PFSK-1 (cell line): ENCODE measurements around the gene GMDS.

Experiments used
- FOXP2 ChIP-seq: optimal IDR thresholded peaks from 2 replicates; pipeline ENCODE3; 2011; ENCODE audit warnings: borderline replicate concordance, control low read depth, inconsistent platforms; ENCODE audit not compliant: insufficient read depth; ENCODE audit errors: extremely low read length, extremely low read depth
- POLR2AphosphoS5 ChIP-seq: IDR thresholded peaks from 2 replicates; pipeline ENCODE4 v1.6.1; 2012; ENCODE audit warnings: low read depth, mild to moderate bottlenecking, control low read depth, low read length, moderate library complexity
- SIN3A ChIP-seq: IDR thresholded peaks from 2 replicates; pipeline ENCODE4 v1.6.1; 2012; ENCODE audit warnings: mild to moderate bottlenecking, low read length, moderate library complexity, borderline replicate concordance; ENCODE audit not compliant: insufficient read depth
- TAF1 ChIP-seq: IDR thresholded peaks from 2 replicates; pipeline ENCODE4 v1.6.1; 2012; ENCODE audit warnings: low read length, control low read depth, borderline replicate concordance; ENCODE audit not compliant: insufficient read depth
- TF ChIP-seq, protein P1 (sequence below), 2 experiments: IDR thresholded peaks; 2 replicates each; pipeline versions ENCODE4 v1.6.1 to v1.8.0; 2011 to 2012; ENCODE audit warnings: low read depth in 2 of 2, low read length in 2 of 2, control low read depth in 1 of 2, inconsistent platforms in 1 of 2, mild to moderate bottlenecking in 1 of 2, moderate library complexity in 1 of 2; ENCODE audit not compliant: insufficient read depth in 1 of 2

Gene GMDS

DNA sequence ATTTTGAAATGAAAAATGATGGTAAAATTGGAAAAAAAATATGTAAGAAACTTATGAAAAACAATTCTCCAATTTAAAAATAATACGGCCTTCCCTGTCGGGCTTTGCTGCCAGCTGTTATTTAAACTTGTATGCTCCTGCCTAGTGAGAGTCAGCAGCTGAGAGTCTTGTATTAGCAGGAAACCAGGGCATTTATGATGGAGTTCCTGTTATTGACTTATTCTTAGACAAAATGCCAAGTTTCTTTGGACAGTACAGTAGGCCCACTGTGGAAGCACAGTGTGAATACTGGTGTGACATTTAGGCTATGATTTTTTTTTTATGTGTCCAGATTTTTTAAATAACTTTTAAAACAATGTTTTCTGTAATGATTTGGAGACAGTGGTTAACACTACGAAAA lies 42.1 kb downstream of the GMDS start:
- TF ChIP-seq, protein P1, sequence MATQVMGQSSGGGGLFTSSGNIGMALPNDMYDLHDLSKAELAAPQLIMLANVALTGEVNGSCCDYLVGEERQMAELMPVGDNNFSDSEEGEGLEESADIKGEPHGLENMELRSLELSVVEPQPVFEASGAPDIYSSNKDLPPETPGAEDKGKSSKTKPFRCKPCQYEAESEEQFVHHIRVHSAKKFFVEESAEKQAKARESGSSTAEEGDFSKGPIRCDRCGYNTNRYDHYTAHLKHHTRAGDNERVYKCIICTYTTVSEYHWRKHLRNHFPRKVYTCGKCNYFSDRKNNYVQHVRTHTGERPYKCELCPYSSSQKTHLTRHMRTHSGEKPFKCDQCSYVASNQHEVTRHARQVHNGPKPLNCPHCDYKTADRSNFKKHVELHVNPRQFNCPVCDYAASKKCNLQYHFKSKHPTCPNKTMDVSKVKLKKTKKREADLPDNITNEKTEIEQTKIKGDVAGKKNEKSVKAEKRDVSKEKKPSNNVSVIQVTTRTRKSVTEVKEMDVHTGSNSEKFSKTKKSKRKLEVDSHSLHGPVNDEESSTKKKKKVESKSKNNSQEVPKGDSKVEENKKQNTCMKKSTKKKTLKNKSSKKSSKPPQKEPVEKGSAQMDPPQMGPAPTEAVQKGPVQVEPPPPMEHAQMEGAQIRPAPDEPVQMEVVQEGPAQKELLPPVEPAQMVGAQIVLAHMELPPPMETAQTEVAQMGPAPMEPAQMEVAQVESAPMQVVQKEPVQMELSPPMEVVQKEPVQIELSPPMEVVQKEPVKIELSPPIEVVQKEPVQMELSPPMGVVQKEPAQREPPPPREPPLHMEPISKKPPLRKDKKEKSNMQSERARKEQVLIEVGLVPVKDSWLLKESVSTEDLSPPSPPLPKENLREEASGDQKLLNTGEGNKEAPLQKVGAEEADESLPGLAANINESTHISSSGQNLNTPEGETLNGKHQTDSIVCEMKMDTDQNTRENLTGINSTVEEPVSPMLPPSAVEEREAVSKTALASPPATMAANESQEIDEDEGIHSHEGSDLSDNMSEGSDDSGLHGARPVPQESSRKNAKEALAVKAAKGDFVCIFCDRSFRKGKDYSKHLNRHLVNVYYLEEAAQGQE (IDR thresholded peaks at IDR 0.05; ENCODE audit: insufficient read depth in 1 of 2, low read depth in 2 of 2, low read length in 2 of 2) = no peak
- TF ChIP-seq SIN3A (no peak), POLR2AphosphoS5 (no peak), FOXP2 (no peak), TAF1 (no peak)

DNA sequence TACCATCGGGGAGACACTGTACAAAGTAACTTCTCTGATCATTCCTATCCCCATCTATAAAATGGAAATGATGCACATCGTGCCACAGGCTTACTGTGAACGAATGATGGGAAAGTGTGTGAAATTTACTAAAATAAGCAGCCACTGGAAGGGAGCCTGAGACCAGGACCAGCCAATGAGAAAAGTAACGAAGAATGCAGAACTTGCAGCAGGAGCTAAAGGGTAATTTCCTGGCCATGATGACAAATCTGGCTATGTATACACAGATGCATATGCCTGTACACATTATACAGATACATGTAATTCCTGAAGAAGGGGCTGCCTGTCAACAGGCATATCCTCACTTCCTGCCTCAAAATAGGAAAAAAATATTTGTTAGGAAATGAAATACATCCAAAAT lies 47.4 kb downstream of the GMDS start:
- no peak for TF ChIP-seq TAF1
- TF ChIP-seq POLR2AphosphoS5 = no peak
- TF ChIP-seq, protein P1 (IDR thresholded peaks at IDR 0.05; ENCODE audit: insufficient read depth in 1 of 2, low read depth in 2 of 2, low read length in 2 of 2) = no peak
- no peak for TF ChIP-seq SIN3A
- no peak for TF ChIP-seq FOXP2

DNA sequence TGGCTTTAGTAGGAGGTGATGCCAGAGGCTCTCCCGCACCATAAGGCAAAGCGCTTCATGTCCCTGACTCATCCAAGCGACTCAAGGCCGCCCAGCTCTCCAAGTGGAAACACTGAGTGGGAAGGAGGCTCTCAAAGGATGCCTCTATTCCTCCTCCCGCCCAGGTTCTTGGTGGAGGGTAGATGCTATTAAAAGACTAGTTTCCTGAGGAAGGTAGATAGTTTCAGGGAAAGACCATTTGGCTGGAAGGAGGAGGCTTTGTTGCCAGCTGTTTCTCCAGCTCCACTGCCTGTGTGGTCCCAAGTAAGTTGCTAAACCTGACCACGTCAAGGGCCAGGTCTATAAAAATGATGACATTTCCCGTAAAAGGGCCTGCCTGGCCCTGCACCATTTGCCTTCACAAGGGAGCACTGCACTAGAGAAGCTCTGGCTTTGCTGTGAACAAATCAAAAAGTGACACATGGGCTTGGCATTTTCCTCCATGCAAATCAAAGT lies 48.2 kb downstream of the GMDS start:
- TF ChIP-seq POLR2AphosphoS5 (no peak), FOXP2 (no peak), SIN3A (no peak), TAF1 (no peak)
- TF ChIP-seq, protein P1 (IDR thresholded peaks at IDR 0.05; ENCODE audit: insufficient read depth in 1 of 2, low read depth in 2 of 2, low read length in 2 of 2) = no peak

DNA sequence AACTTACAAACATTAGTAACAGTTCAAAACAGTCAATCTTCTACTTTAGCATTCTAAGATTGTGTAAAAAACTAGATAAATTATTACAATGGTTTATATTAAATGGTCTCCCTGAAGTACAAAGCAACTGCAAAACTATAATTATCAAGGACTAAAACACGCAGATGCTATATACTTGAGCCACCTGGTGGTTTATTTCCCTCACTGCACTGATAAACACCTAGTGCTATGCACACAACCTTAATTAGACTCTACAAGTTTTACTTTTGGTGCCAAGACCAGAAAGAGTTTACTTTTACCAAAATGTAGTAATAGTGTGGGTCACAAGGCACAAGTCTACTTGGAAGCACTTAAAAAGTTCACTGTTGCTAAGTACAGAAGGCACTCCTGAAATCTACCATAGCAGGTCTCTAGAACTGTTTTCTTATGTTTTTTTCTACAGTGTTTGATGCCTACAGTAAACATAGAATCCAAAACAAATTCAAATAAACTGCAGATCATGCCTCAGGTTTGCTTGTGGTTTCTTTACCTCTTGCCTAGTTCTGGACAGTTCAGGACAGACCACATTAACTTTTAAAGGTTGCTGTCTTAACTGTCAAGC lies 49.2 kb downstream of the GMDS start:
- TF ChIP-seq POLR2AphosphoS5 (no peak), SIN3A (no peak), FOXP2 (no peak), TAF1 (no peak)
- TF ChIP-seq, protein P1 (IDR thresholded peaks at IDR 0.05; ENCODE audit: insufficient read depth in 1 of 2, low read depth in 2 of 2, low read length in 2 of 2) = no peak
